ENCODE measurements around the gene FGD2. TPM values are rescaled to one million over a fixed set of nuclear protein-coding genes. Genes with fewer than 3 reads are reported as not detected.
"Not testable (repeated sequence)": the region's sequence is repeated elsewhere in the genome, so short reads cannot be mapped to it uniquely, and the experiment has no call there.

FGD2 gene
- total and polyA plus RNA-seq, 2 of the 4 experiments (the other 2 are of a cell fraction) = 0.07 TPM; not detected in 1

- H2BK5ac ChIP-seq (ENCODE audit: low read depth, low read length, poor library complexity, severe bottlenecking); POLR2A ChIA-PET (ENCODE audit: unreplicated experiment); H2BK20ac ChIP-seq (ENCODE audit: low read depth, low read length); H3K9me3 ChIP-seq (ENCODE audit: control insufficient read depth, insufficient read depth, low read length); H2AFZ ChIP-seq (replicated peaks; ENCODE audit: low read length, poor library complexity); H3K9ac ChIP-seq (ENCODE audit: low read depth, low read length); H3K27ac ChIP-seq (ENCODE audit: insufficient read depth, low read length); H3K27me3 ChIP-seq (ENCODE audit: control insufficient read depth, insufficient read depth, low read length); H3K4ac ChIP-seq (ENCODE audit: low read depth, low read length); H3K36me3 ChIP-seq (ENCODE audit: control insufficient read depth, insufficient read depth, low read length); ATAC-seq (ENCODE audit: low read depth); H2BK120ac ChIP-seq (ENCODE audit: low read depth, low read length); DNase-seq; dilution Hi-C loops (cut with HindIII; ENCODE audit: low sequenced_read_pairs, unreplicated experiment); CTCF ChIA-PET; H4K91ac ChIP-seq (ENCODE audit: insufficient read depth, low read depth, low read length); H3K18ac ChIP-seq (ENCODE audit: low read depth, low read length); H3K4me2 ChIP-seq (ENCODE audit: low read depth, low read length); H4K5ac ChIP-seq (ENCODE audit: low read depth, low read length); H3K9me1 ChIP-seq (ENCODE audit: insufficient read depth, low read length); H4K8ac ChIP-seq (ENCODE audit: low read depth in 2 of 2, low read length in 2 of 2); H2BK15ac ChIP-seq (ENCODE audit: low read depth, low read length); H4K20me1 ChIP-seq (ENCODE audit: insufficient read depth, low read length); H3K14ac ChIP-seq (replicated peaks; ENCODE audit: low read depth, low read length); H3K4me1 ChIP-seq (ENCODE audit: control insufficient read depth, insufficient read depth, low read length); H3K23ac ChIP-seq (ENCODE audit: low read depth, low read length); H3K56ac ChIP-seq (ENCODE audit: extremely low read depth, insufficient read depth, low read length); in situ Hi-C loops (cut with MboI; ENCODE audit: low sequenced_read_pairs); H3K79me1 ChIP-seq (ENCODE audit: low read depth in 1 of 2, low read length in 2 of 2); H2AK9ac ChIP-seq (replicated peaks; ENCODE audit: low read depth, low read length, poor library complexity); H2AK5ac ChIP-seq (ENCODE audit: low read depth, low read length); H3K4me3 ChIP-seq (ENCODE audit: insufficient read depth, low read depth, low read length); BruUV-seq (replicated peaks); intact Hi-C loops (cut with micrococcal nuclease): not testable (repeated sequence)
- no CpG with 5 or more reads among the region's 3 CpGs for WGBS, 2 experiments (ENCODE audit: extremely low coverage in 2 of 2, insufficient read length in 1 of 2)
Measured at GRCh38 chr6:37043091-37043490, 37.6 kb downstream of the FGD2 start.
